NCI-H2029 (cell line): ENCODE results near the gene GCKR.
"Not testable (repeated sequence)": the region's sequence is repeated elsewhere in the genome, so short reads cannot be mapped to it uniquely, and the experiment has no call there.

Experiments
- DNase-seq: peaks from one replicate; lab custom pipeline; 2025; lab: John Stamatoyannopoulos, UW

Gene GCKR

GRCh38 chr2:27518113-27518781 is 21.6 kb downstream of the GCKR start:
- DNase-seq: no peak

GRCh38 chr2:27518782-27519113 is 22.1 kb downstream of the GCKR start:
- DNase-seq: no peak

GRCh38 chr2:27520316-27520715 is 23.7 kb downstream of the GCKR start:
- no peak for DNase-seq

- DNase-seq: no peak
Measured at GRCh38 chr2:27522400-27522945, 25.8 kb downstream of the GCKR start.

- DNase-seq: no peak
Measured at GRCh38 chr2:27527182-27527581, 30.5 kb downstream of the GCKR start.

- no peak for DNase-seq
Measured at GRCh38 chr2:27531983-27532382, 35.3 kb downstream of the GCKR start.

GRCh38 chr2:27537287-27537686 is 40.6 kb downstream of the GCKR start:
- DNase-seq: no peak

GRCh38 chr2:27538839-27539450 is 42.3 kb downstream of the GCKR start:
- not testable (repeated sequence) for DNase-seq

- not testable (repeated sequence) for DNase-seq
Measured at GRCh38 chr2:27539649-27540048, 43.0 kb downstream of the GCKR start.

- no peak for DNase-seq
Measured at GRCh38 chr2:27544143-27544821, 47.6 kb downstream of the GCKR start.

GRCh38 chr2:27545348-27546141 is 48.9 kb downstream of the GCKR start:
- no peak for DNase-seq

- DNase-seq: no peak
Measured at GRCh38 chr2:27549303-27549702, 52.7 kb downstream of the GCKR start.

GRCh38 chr2:27551514-27551913 is 54.9 kb downstream of the GCKR start:
- no peak for DNase-seq

- DNase-seq: no peak
Measured at GRCh38 chr2:27552941-27553340, 56.3 kb downstream of the GCKR start.

- not testable (repeated sequence) for DNase-seq
Measured at GRCh38 chr2:27554451-27554850, 57.8 kb downstream of the GCKR start.

GRCh38 chr2:27559228-27559627 is 62.6 kb downstream of the GCKR start:
- no peak for DNase-seq

GRCh38 chr2:27561060-27561459 is 64.4 kb downstream of the GCKR start:
- no peak for DNase-seq

GRCh38 chr2:27566628-27567027 is 70.0 kb downstream of the GCKR start:
- no peak for DNase-seq

GRCh38 chr2:27569398-27569797 is 72.8 kb downstream of the GCKR start:
- DNase-seq: no peak

GRCh38 chr2:27571197-27571596 is 74.6 kb downstream of the GCKR start:
- DNase-seq: no peak

GRCh38 chr2:27571681-27572080 is 75.0 kb downstream of the GCKR start:
- no peak for DNase-seq

GRCh38 chr2:27572439-27572838 is 75.8 kb downstream of the GCKR start:
- DNase-seq: no peak
